Panc1 (cell line): ENCODE measurements around the gene ZNF92. TPM values are rescaled to one million over a fixed set of nuclear protein-coding genes. Genes with fewer than 3 reads are reported as not detected.

Experiments
- ATAC-seq: fragments of 200-7000 bp; cut with Tn5 transposase; 2 replicates; pipeline ENCODE4 v1.9.1; 2020; ENCODE audit warnings: mild to moderate bottlenecking, moderate library complexity
- BruUV-seq: library from RNA; stranded (reverse); fragments of 400-500 nt; replicated peaks from 2 replicates; lab custom pipeline; 2021; lab: Mats Ljungman, UMichigan
- CTCF ChIA-PET: fragments of 300-600 bp; sonication (Branson Sonifier 250); formaldehyde crosslinking; loops from one replicate; lab custom pipeline; 2022; ENCODE audit warnings: antibody characterized with exemption; lab: Charles Lee
- POLR2A ChIA-PET: fragments of 300-600 bp; sonication (Branson Sonifier 250); formaldehyde crosslinking; loops from one replicate; lab custom pipeline; 2022; ENCODE audit warnings: antibody characterized with exemption; lab: Charles Lee
- DNase-seq: peaks from one replicate; pipeline ENCODE4 v3.0.0-alpha.2; 2010; ENCODE audit warnings: low read depth, low spot score
- H3K27ac ChIP-seq: 2 replicates; pipeline ENCODE4 v1.5.1; 2011; ENCODE audit warnings: mild to moderate bottlenecking, low read length, inconsistent platforms
- H3K27me3 ChIP-seq: fragments of 200-500 bp; sonication (Bioruptor generic); 2 replicates; pipeline ENCODE4 v1.6.0; 2014; ENCODE audit warnings: low read length, inconsistent platforms; ENCODE audit not compliant: control insufficient read depth, insufficient read depth
- H3K36me3 ChIP-seq: fragments of 200-500 bp; sonication (Bioruptor generic); 2 replicates; pipeline ENCODE4 v1.5.1; 2014; ENCODE audit warnings: inconsistent platforms, mild to moderate bottlenecking, low read length, moderate library complexity; ENCODE audit not compliant: control insufficient read depth, insufficient read depth
- H3K4me1 ChIP-seq: 2 replicates; pipeline ENCODE4 v1.5.1; 2011; ENCODE audit warnings: inconsistent platforms, mild to moderate bottlenecking, low read length, moderate library complexity; ENCODE audit not compliant: control insufficient read depth, insufficient read depth
- H3K4me3 ChIP-seq, 2 experiments: 2 replicates each; pipeline ENCODE4 v1.5.1; 2011 to 2012; ENCODE audit warnings: low read depth in 2 of 2, low read length in 2 of 2, mild to moderate bottlenecking in 2 of 2, inconsistent platforms in 1 of 2, moderate library complexity in 1 of 2
- H3K9me3 ChIP-seq: fragments of 200-500 bp; sonication (Bioruptor generic); 2 replicates; pipeline ENCODE4 v1.5.1; 2014; ENCODE audit warnings: low read depth, mild to moderate bottlenecking, inconsistent platforms, low read length, moderate library complexity; ENCODE audit not compliant: control insufficient read depth, insufficient read depth
- CTCF ChIP-seq: fragments of 450-650 bp; IDR thresholded peaks from 2 replicates; pipeline ENCODE4 v1.5.1; 2017; ENCODE audit warnings: mild to moderate bottlenecking
- POLR2AphosphoS5 ChIP-seq: IDR thresholded peaks from 2 replicates; pipeline ENCODE4 v1.6.1; 2012; ENCODE audit warnings: mild to moderate bottlenecking, low read depth, low read length, moderate library complexity
- REST ChIP-seq, 2 experiments: IDR thresholded peaks; 2 replicates each; pipeline ENCODE4 v1.6.1; 2011 to 2012; ENCODE audit warnings: low read depth in 2 of 2, control low read depth in 1 of 2, low read length in 1 of 2, mild to moderate bottlenecking in 1 of 2, moderate library complexity in 1 of 2; ENCODE audit not compliant: insufficient read depth in 1 of 2
- SIN3A ChIP-seq: IDR thresholded peaks from 2 replicates; pipeline ENCODE4 v1.6.1; 2012; ENCODE audit warnings: low read depth, mild to moderate bottlenecking, low read length, moderate library complexity, borderline replicate concordance; ENCODE audit not compliant: insufficient read depth
- TCF7L2 ChIP-seq: IDR thresholded peaks from 2 replicates; pipeline ENCODE4 v1.6.1; 2011; ENCODE audit warnings: mild to moderate bottlenecking, low read depth, low read length, inconsistent platforms
- in situ Hi-C: cut with HindIII; loops from 2 replicates; pipeline ENCODE4 v1.10.0; 2016; ENCODE audit warnings: low sequenced_read_pairs, low pct_unique_long_range_greater_than_20kb
- intact Hi-C: fragments of 100-400 bp; cut with micrococcal nuclease; formaldehyde crosslinking; loops from one replicate; pipeline ENCODE4 v1.10.0; 2022; ENCODE audit not compliant: unreplicated experiment
- total RNA-seq: library from RNA; stranded (reverse); gene quantifications from one replicate; pipeline ENCODE4 v1.2.1, GENCODE V29; 2021; ENCODE audit not compliant: unreplicated experiment

The ZNF92 gene
- total RNA-seq, 1 experiment from 2014 or later = 10.7 TPM

GRCh38 chr7:65441010-65441409 lies 67.4 kb downstream of the ZNF92 start:
- H3K9me3 ChIP-seq = no peaks in the 10 kb centered on the region
- H3K4me1 ChIP-seq = no peaks in the 10 kb centered on the region
- H3K4me3 ChIP-seq = no peak overlapping the region
- CTCF ChIA-PET = no interaction called here
- no TSS peak for BruUV-seq
- intact Hi-C loops (no loop called here), in situ Hi-C loops (no loop called here)
- ATAC-seq = no peak
- H3K27me3 ChIP-seq = peaks cover 2% of the 10 kb centered on the region; the same call in 1 of the 2 replicates
- H3K27ac ChIP-seq = no peak overlapping the region
- no peak for DNase-seq
- no peaks in the 10 kb centered on the region for H3K36me3 ChIP-seq
- POLR2A ChIA-PET = no interaction called here
- TF ChIP-seq CTCF (no peak), TCF7L2 (no peak), SIN3A (no peak), POLR2AphosphoS5 (no peak), REST (IDR thresholded peaks at IDR 0.05; ENCODE audit: insufficient read depth in 1 of 2, low read depth in 2 of 2, low read length in 1 of 2) (no peak)

- ChIA-PET POLR2A (no interaction called here), CTCF (no interaction called here)
- Histone ChIP-seq H3K27me3 (peaks cover 2% of the 10 kb centered on the region), H3K9me3 (no peaks in the 10 kb centered on the region), H3K27ac (no peak overlapping the region), H3K36me3 (no peaks in the 10 kb centered on the region), H3K4me3 (no peak overlapping the region), H3K4me1 (no peaks in the 10 kb centered on the region)
- ATAC-seq (no peak), DNase-seq (no peak)
- BruUV-seq = no TSS peak
- intact Hi-C loops (no loop called here), in situ Hi-C loops (no loop called here)
- TF ChIP-seq TCF7L2 (no peak), POLR2AphosphoS5 (no peak)
Measured at GRCh38 chr7:65444205-65444842, 70.7 kb downstream of the ZNF92 start.
